Activated B cell treated with CpG ODN at 0.5 μM for 24 hours (primary cell): Measurements from ENCODE around the gene ACAA1. TPM values are rescaled to one million over a fixed set of nuclear protein-coding genes. Genes with fewer than 3 reads are reported as not detected.
"Not testable (repeated sequence)": the region's sequence is repeated elsewhere in the genome, so short reads cannot be mapped to it uniquely, and the experiment has no call there.

Source experiments
- ATAC-seq: fragments of 200-7000 bp; cut with Tn5 transposase; one replicate; pipeline ENCODE4 v1.10.0; 2021; ENCODE audit warnings: low read depth, mild to moderate bottlenecking, moderate library complexity
- CTCF ChIA-PET: fragments of 350-600 bp; sonication (Branson Sonifier 250); formaldehyde crosslinking; loops from one replicate; lab custom pipeline; 2021; ENCODE audit warnings: antibody characterized with exemption; lab: Charles Lee
- POLR2A ChIA-PET: fragments of 350-600 bp; sonication (Branson Sonifier 250); formaldehyde crosslinking; loops from one replicate; lab custom pipeline; 2021; ENCODE audit warnings: antibody characterized with exemption; lab: Charles Lee
- DNase-seq: peaks from one replicate; pipeline ENCODE4 v3.0.0; 2022
- H3K27ac Mint-ChIP-seq: one replicate; pipeline ENCODE4 v1.8.0; 2020; ENCODE audit warnings: mixed read lengths
- H3K27me3 Mint-ChIP-seq: one replicate; pipeline ENCODE4 v1.8.0; 2021; ENCODE audit warnings: mixed read lengths
- H3K36me3 Mint-ChIP-seq: one replicate; pipeline ENCODE4 v1.8.0; 2021; ENCODE audit warnings: low read depth, mixed read lengths
- H3K4me1 Mint-ChIP-seq: one replicate; pipeline ENCODE4 v1.8.0; 2021; ENCODE audit warnings: mixed read lengths
- H3K4me3 Mint-ChIP-seq: one replicate; pipeline ENCODE4 v1.8.0; 2020; ENCODE audit warnings: mild to moderate bottlenecking, mixed read lengths
- H3K9me3 Mint-ChIP-seq: one replicate; pipeline ENCODE4 v1.8.0; 2020; ENCODE audit warnings: mixed read lengths
- CTCF ChIP-seq: fragments of 200-600 bp; IDR thresholded peaks from one replicate; pipeline ENCODE4 v1.8.0; 2022; ENCODE audit warnings: antibody characterized with exemption, mild to moderate bottlenecking
- intact Hi-C: fragments of 100-400 bp; cut with micrococcal nuclease; formaldehyde crosslinking; loops from one replicate; pipeline ENCODE4 v1.15.1; 2024
- total RNA-seq: library from RNA; stranded (reverse); gene quantifications from 2 replicates; pipeline ENCODE4 v1.2.3, GENCODE V29; 2022

ACAA1 gene
- total RNA-seq, 1 donor from 2014 or later: 78.1 TPM

- no peak for TF ChIP-seq CTCF
- ChIA-PET CTCF (no interaction called here), POLR2A (no interaction called here)
- intact Hi-C loops: no loop called here
- Mint-ChIP-seq H3K4me1 (no peaks in the 10 kb centered on the region), H3K4me3 (no peak overlapping the region), H3K27ac (no peak overlapping the region), H3K36me3 (no peaks in the 10 kb centered on the region), H3K27me3 (peaks cover 14% of the 10 kb centered on the region), H3K9me3 (no peaks in the 10 kb centered on the region)
- no peak for ATAC-seq
- DNase-seq: no peak
These were observed 41.9 kb downstream of the ACAA1 start for GRCh38 chr3:38094999-38095398.

GRCh38 chr3:38090453-38090852 lies 46.5 kb downstream of the ACAA1 start:
- DNase-seq: no peak
- no peak for TF ChIP-seq CTCF
- no peak overlapping the region for H3K27ac Mint-ChIP-seq
- H3K27me3 Mint-ChIP-seq: peaks cover 4% of the 10 kb centered on the region
- H3K4me1 Mint-ChIP-seq: no peaks in the 10 kb centered on the region
- no peak overlapping the region for H3K4me3 Mint-ChIP-seq
- ChIA-PET POLR2A (no interaction called here), CTCF (no interaction called here)
- intact Hi-C loops: no loop called here
- H3K9me3 Mint-ChIP-seq: no peaks in the 10 kb centered on the region
- no peaks in the 10 kb centered on the region for H3K36me3 Mint-ChIP-seq
- ATAC-seq: no peak

- TF ChIP-seq CTCF: no peak
- POLR2A ChIA-PET: no interaction called here
- Mint-ChIP-seq H3K36me3 (no peaks in the 10 kb centered on the region), H3K4me3 (no peak overlapping the region), H3K27me3 (no peaks in the 10 kb centered on the region), H3K27ac (no peak overlapping the region), H3K4me1 (no peaks in the 10 kb centered on the region), H3K9me3 (peaks cover 4% of the 10 kb centered on the region)
- ATAC-seq: no peak
- CTCF ChIA-PET: no interaction called here
- intact Hi-C loops: no loop called here
- no peak for DNase-seq
These were observed 47.8 kb downstream of the ACAA1 start for GRCh38 chr3:38089163-38089562.

GRCh38 chr3:38088126-38089078 lies 48.5 kb downstream of the ACAA1 start:
- Mint-ChIP-seq H3K4me3 (no peak overlapping the region), H3K36me3 (no peaks in the 10 kb centered on the region), H3K9me3 (peaks cover 8% of the 10 kb centered on the region), H3K27ac (no peak overlapping the region), H3K27me3 (no peaks in the 10 kb centered on the region), H3K4me1 (no peaks in the 10 kb centered on the region)
- ChIA-PET CTCF (no interaction called here), POLR2A (no interaction called here)
- intact Hi-C loops: no loop called here
- ATAC-seq: no peak
- no peak for TF ChIP-seq CTCF
- DNase-seq: no peak

- H3K36me3 Mint-ChIP-seq, intact Hi-C loops, H3K9me3 Mint-ChIP-seq, POLR2A ChIA-PET, H3K4me1 Mint-ChIP-seq, DNase-seq, CTCF ChIA-PET, H3K27ac Mint-ChIP-seq, H3K4me3 Mint-ChIP-seq, H3K27me3 Mint-ChIP-seq, ATAC-seq: not testable (repeated sequence)
These were observed 49.6 kb downstream of the ACAA1 start for GRCh38 chr3:38087278-38087677.
